H9 (cell line): ENCODE data around the gene ASB5. TPM values are rescaled to one million over a fixed set of nuclear protein-coding genes. Genes with fewer than 3 reads are reported as not detected.

Experiments
- DNase-seq: peaks from one replicate; pipeline ENCODE4 v3.0.0-alpha.2; 2017
- H2AFZ ChIP-seq: one replicate; pipeline ENCODE4 v1.6.1; 2013; ENCODE audit warnings: mild to moderate bottlenecking, low read length, control low read depth, moderate library complexity
- H2AK5ac ChIP-seq: 2 replicates; pipeline ENCODE4 v1.6.1; 2013; ENCODE audit warnings: low read length, control low read depth, mixed read lengths; ENCODE audit not compliant: insufficient read length
- H2BK120ac ChIP-seq: one replicate; pipeline ENCODE4 v1.6.1; 2013; ENCODE audit warnings: low read depth, mild to moderate bottlenecking, low read length, control low read depth, inconsistent platforms; ENCODE audit not compliant: poor library complexity, severe bottlenecking
- H2BK12ac ChIP-seq: 2 replicates; pipeline ENCODE4 v1.6.1; 2013; ENCODE audit warnings: low read length, control low read depth, mixed read lengths, low read depth; ENCODE audit not compliant: insufficient read length
- H2BK15ac ChIP-seq: 2 replicates; pipeline ENCODE4 v1.6.1; 2013; ENCODE audit warnings: low read depth, low read length, control low read depth
- H2BK20ac ChIP-seq: one replicate; pipeline ENCODE4 v1.6.1; 2013; ENCODE audit warnings: low read depth, mild to moderate bottlenecking, low read length, control low read depth, inconsistent platforms; ENCODE audit not compliant: poor library complexity, severe bottlenecking
- H2BK5ac ChIP-seq: 2 replicates; pipeline ENCODE4 v1.6.1; 2013; ENCODE audit warnings: low read length, control low read depth, mixed read lengths; ENCODE audit not compliant: insufficient read length
- H3K14ac ChIP-seq: 2 replicates; pipeline ENCODE4 v1.6.1; 2013; ENCODE audit warnings: low read length, control low read depth; ENCODE audit not compliant: insufficient read depth
- H3K18ac ChIP-seq: 2 replicates; pipeline ENCODE4 v1.6.1; 2013; ENCODE audit warnings: low read depth, mild to moderate bottlenecking, mixed read lengths, low read length, control low read depth; ENCODE audit not compliant: insufficient read length
- H3K23ac ChIP-seq: 2 replicates; pipeline ENCODE4 v1.6.1; 2013; ENCODE audit warnings: low read length, control low read depth, mixed read lengths, low read depth; ENCODE audit not compliant: insufficient read length
- H3K23me2 ChIP-seq: 2 replicates; pipeline ENCODE4 v1.6.1; 2013; ENCODE audit warnings: low read depth, mild to moderate bottlenecking, mixed read lengths, low read length, control low read depth; ENCODE audit not compliant: insufficient read length, poor library complexity, severe bottlenecking
- H3K27ac ChIP-seq: 2 replicates; pipeline ENCODE4 v1.5.1; 2013; ENCODE audit warnings: low read length, control low read depth, mixed read lengths, low read depth; ENCODE audit not compliant: insufficient read length
- H3K27me3 ChIP-seq: 2 replicates; pipeline ENCODE4 v1.6.1; 2013; ENCODE audit warnings: low read length, control low read depth, inconsistent platforms; ENCODE audit not compliant: insufficient read depth
- H3K4ac ChIP-seq: 2 replicates; pipeline ENCODE4 v1.6.1; 2013; ENCODE audit warnings: low read depth, mild to moderate bottlenecking, control low read depth, inconsistent platforms, low read length, moderate library complexity
- H3K4me1 ChIP-seq: 2 replicates; pipeline ENCODE4 v1.6.1; 2013; ENCODE audit warnings: low read length, control low read depth, inconsistent platforms; ENCODE audit not compliant: insufficient read depth
- H3K4me2 ChIP-seq: 2 replicates; pipeline ENCODE4 v1.6.1; 2013; ENCODE audit warnings: low read length, control low read depth, mixed read lengths; ENCODE audit not compliant: insufficient read length, insufficient read depth
- H3K56ac ChIP-seq: 2 replicates; pipeline ENCODE4 v1.6.1; 2013; ENCODE audit warnings: low read depth, mild to moderate bottlenecking, mixed read lengths, low read length, control low read depth; ENCODE audit not compliant: insufficient read length
- H3K79me1 ChIP-seq: 2 replicates; pipeline ENCODE4 v1.6.1; 2013; ENCODE audit warnings: low read depth, mild to moderate bottlenecking, moderate library complexity, low read length, control low read depth, inconsistent platforms; ENCODE audit not compliant: insufficient read depth, poor library complexity, severe bottlenecking
- H3K79me2 ChIP-seq: 2 replicates; pipeline ENCODE4 v1.6.1; 2013; ENCODE audit warnings: low read length, control low read depth, inconsistent platforms; ENCODE audit not compliant: insufficient read depth
- H3K9ac ChIP-seq: 2 replicates; pipeline ENCODE4 v1.6.1; 2013; ENCODE audit warnings: low read length, control low read depth, mixed read lengths; ENCODE audit not compliant: insufficient read length; ENCODE audit errors: extremely low read depth
- H3K9me3 ChIP-seq: one replicate; pipeline ENCODE4 v1.6.1; 2013; ENCODE audit warnings: low read depth, low read length, inconsistent platforms; ENCODE audit not compliant: control insufficient read depth
- H3T11ph ChIP-seq: one replicate; pipeline ENCODE4 v1.6.1; 2013; ENCODE audit warnings: mild to moderate bottlenecking, low read length, control low read depth, inconsistent platforms
- H4K20me1 ChIP-seq: one replicate; pipeline ENCODE4 v1.6.1; 2013; ENCODE audit not compliant: control insufficient read depth, insufficient read length, insufficient read depth
- H4K5ac ChIP-seq: 2 replicates; pipeline ENCODE4 v1.6.1; 2013; ENCODE audit warnings: low read depth, mild to moderate bottlenecking, mixed read lengths, low read length, control low read depth; ENCODE audit not compliant: insufficient read length
- H4K8ac ChIP-seq: replicated peaks from 2 replicates; pipeline ENCODE4 v1.6.1; 2013; ENCODE audit warnings: low read length, control low read depth, mixed read lengths, low read depth; ENCODE audit not compliant: insufficient read length
- H4K91ac ChIP-seq: 2 replicates; pipeline ENCODE4 v1.6.1; 2013; ENCODE audit warnings: low read depth, mild to moderate bottlenecking, moderate library complexity, mixed read lengths, low read length, control low read depth; ENCODE audit not compliant: insufficient read length
- H3K27ac Mint-ChIP-seq, 3 experiments: 2 replicates in 2 of 3; 3 replicates in 1 of 3; pipeline ENCODE4 v1.8.0; 2020 to 2021; ENCODE audit warnings: mixed read lengths in 3 of 3, mild to moderate bottlenecking in 1 of 3, moderate library complexity in 1 of 3
- H3K27me3 Mint-ChIP-seq: 2 replicates; pipeline ENCODE4 v1.8.0; 2021; ENCODE audit warnings: low read depth, mild to moderate bottlenecking, moderate library complexity, mixed read lengths
- H3K36me3 Mint-ChIP-seq, 3 experiments: 2 replicates in 2 of 3; 3 replicates in 1 of 3; pipeline ENCODE4 v1.8.0; 2020 to 2021; ENCODE audit warnings: low read depth in 3 of 3, mixed read lengths in 3 of 3; ENCODE audit not compliant: insufficient read depth in 1 of 3
- H3K4me1 Mint-ChIP-seq, 2 experiments: 2 replicates each; pipeline ENCODE4 v1.8.0; 2020; ENCODE audit warnings: mixed read lengths in 2 of 2
- H3K4me3 Mint-ChIP-seq, 2 experiments: 2 replicates in 1 of 2; 3 replicates in 1 of 2; pipeline ENCODE4 v1.8.0; 2020 to 2021; ENCODE audit warnings: mild to moderate bottlenecking in 2 of 2, mixed read lengths in 2 of 2, moderate library complexity in 1 of 2
- H3K9me3 Mint-ChIP-seq, 2 experiments: 2 replicates in 1 of 2; 3 replicates in 1 of 2; pipeline ENCODE4 v1.8.0; 2020; ENCODE audit warnings: mild to moderate bottlenecking in 2 of 2, mixed read lengths in 2 of 2, moderate library complexity in 1 of 2
- CTCF ChIP-seq: fragments of 200-600 bp; sonication (generic); conservative IDR thresholded peaks from 3 replicates; pipeline ENCODE4 v1.8.0; 2021; ENCODE audit warnings: antibody characterized with exemption, mild to moderate bottlenecking
- WGBS: extraction: QIAGEN DNeasy Blood & Tissue Kit; methylation state at CpG from one replicate; pipeline ENCODE4 v1.1.7; 2013; ENCODE audit warnings: missing lambda C conversion rate, low lambda C conversion rate, mixed read lengths; ENCODE audit not compliant: insufficient read length; ENCODE audit errors: extremely low coverage; 5-methylcytosine and 5-hydroxymethylcytosine counted together
- total RNA-seq: library from RNA; stranded (reverse); gene quantifications from 2 replicates; pipeline ENCODE4 v1.2.1, GENCODE V29; 2021

ASB5 gene
- total RNA-seq, 1 experiment from 2014 or later = not detected

- no peak overlapping the region for H2BK120ac ChIP-seq
- H3K4me1 Mint-ChIP-seq = no peaks in the 10 kb centered on the region
- no peak overlapping the region for H3K4me2 ChIP-seq
- H4K91ac ChIP-seq = no peak overlapping the region
- no peak overlapping the region for H3K27ac ChIP-seq
- H3K27ac Mint-ChIP-seq = no peak overlapping the region
- no peaks in the 10 kb centered on the region for H3K27me3 Mint-ChIP-seq
- no peak overlapping the region for H3K9ac ChIP-seq
- H2AFZ ChIP-seq = no peak overlapping the region
- H3K79me2 ChIP-seq = no peaks in the 10 kb centered on the region
- H3K4me1 ChIP-seq = no peaks in the 10 kb centered on the region
- no peaks in the 10 kb centered on the region for H3K9me3 ChIP-seq
- H2AK5ac ChIP-seq = no peak overlapping the region
- no peak overlapping the region for H3K56ac ChIP-seq
- no peak overlapping the region for H3T11ph ChIP-seq
- H3K27me3 ChIP-seq = no peaks in the 10 kb centered on the region
- no peak for TF ChIP-seq CTCF
- no peaks in the 10 kb centered on the region for H3K36me3 Mint-ChIP-seq
- H4K20me1 ChIP-seq = no peaks in the 10 kb centered on the region
- H3K79me1 ChIP-seq = no peaks in the 10 kb centered on the region
- H2BK12ac ChIP-seq = no peak overlapping the region
- H4K8ac ChIP-seq = no peak overlapping the region
- H3K14ac ChIP-seq = no peak overlapping the region
- H3K4me3 Mint-ChIP-seq = no peak overlapping the region
- H3K23ac ChIP-seq = no peak overlapping the region
- no peak overlapping the region for H3K18ac ChIP-seq
- no peak overlapping the region for H2BK15ac ChIP-seq
- H3K23me2 ChIP-seq = no peaks in the 10 kb centered on the region
- no peak overlapping the region for H2BK5ac ChIP-seq
- no peak overlapping the region for H3K4ac ChIP-seq
- DNase-seq = no peak
- WGBS = no CpG with 5 or more reads among the region's 2 CpGs
- no peak overlapping the region for H2BK20ac ChIP-seq
- H4K5ac ChIP-seq = no peak overlapping the region
- H3K9me3 Mint-ChIP-seq = no peaks in the 10 kb centered on the region
These were observed 3.0 kb downstream of the ASB5 start for GRCh38 chr4:176266026-176266425.
